ENCODE measurements around the gene CLECL1.

DNA sequence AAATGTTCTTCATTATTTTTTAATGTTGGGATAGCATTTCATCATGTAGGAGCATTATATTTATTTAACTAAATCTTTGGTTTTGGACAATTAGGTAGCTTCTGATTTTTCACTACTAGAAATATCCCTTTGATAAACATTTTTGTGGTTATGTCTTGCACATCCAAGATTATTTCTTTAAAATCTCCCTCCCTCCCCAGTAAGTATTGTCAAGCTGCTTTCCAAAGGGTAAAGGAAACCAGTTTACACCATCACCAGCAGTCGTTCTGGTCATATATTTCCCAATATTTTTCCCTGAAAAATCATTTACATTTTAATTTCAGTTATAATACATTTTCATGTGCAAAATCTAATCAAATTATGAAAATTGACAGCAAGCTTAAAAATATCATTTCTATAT lies 16.7 kb upstream of the CLECL1 start:
- TF ChIP-seq, protein P1, sequence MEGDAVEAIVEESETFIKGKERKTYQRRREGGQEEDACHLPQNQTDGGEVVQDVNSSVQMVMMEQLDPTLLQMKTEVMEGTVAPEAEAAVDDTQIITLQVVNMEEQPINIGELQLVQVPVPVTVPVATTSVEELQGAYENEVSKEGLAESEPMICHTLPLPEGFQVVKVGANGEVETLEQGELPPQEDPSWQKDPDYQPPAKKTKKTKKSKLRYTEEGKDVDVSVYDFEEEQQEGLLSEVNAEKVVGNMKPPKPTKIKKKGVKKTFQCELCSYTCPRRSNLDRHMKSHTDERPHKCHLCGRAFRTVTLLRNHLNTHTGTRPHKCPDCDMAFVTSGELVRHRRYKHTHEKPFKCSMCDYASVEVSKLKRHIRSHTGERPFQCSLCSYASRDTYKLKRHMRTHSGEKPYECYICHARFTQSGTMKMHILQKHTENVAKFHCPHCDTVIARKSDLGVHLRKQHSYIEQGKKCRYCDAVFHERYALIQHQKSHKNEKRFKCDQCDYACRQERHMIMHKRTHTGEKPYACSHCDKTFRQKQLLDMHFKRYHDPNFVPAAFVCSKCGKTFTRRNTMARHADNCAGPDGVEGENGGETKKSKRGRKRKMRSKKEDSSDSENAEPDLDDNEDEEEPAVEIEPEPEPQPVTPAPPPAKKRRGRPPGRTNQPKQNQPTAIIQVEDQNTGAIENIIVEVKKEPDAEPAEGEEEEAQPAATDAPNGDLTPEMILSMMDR (conservative IDR thresholded peaks at IDR 0.05), result no peak
- TF ChIP-seq ZFX (IDR thresholded peaks at IDR 0.05), result no peak

All from C4-2B (cell line).